Psoas muscle (tissue), 8 donors: ENCODE data around the gene NELFB. TPM values are rescaled to one million over a fixed set of nuclear protein-coding genes. Genes with fewer than 3 reads are reported as not detected.

Experiments used
- ATAC-seq, 4 donors: fragments of 200-7000 bp; cut with Tn5 transposase; one replicate each; pipeline ENCODE4 v1.9.1; 2020; ENCODE audit warnings: moderate library complexity in 3 of 4, mild to moderate bottlenecking in 2 of 4
- DNase-seq, 2 donors: peaks; one replicate each; pipeline ENCODE4 v3.0.0-alpha.2; 2020
- H3K27ac ChIP-seq: fragments of 200-600 bp; one replicate; pipeline ENCODE4 v1.8.0; 2022
- H3K27me3 ChIP-seq, 3 donors: fragments of 200-600 bp in 1 of 3; one replicate each; pipeline versions ENCODE4 v1.6.1 to v1.8.0; 2013 to 2022; ENCODE audit warnings: low read length in 2 of 3, mild to moderate bottlenecking in 2 of 3, moderate library complexity in 1 of 3; ENCODE audit not compliant: insufficient read depth in 3 of 3
- H3K36me3 ChIP-seq, 2 donors: fragments of 200-600 bp in 1 of 2; one replicate each; pipeline versions ENCODE4 v1.6.1 to v1.8.0; 2013 to 2022; ENCODE audit warnings: low read depth in 1 of 2, mild to moderate bottlenecking in 1 of 2, moderate library complexity in 1 of 2; ENCODE audit not compliant: insufficient read depth in 1 of 2
- H3K4me1 ChIP-seq: fragments of 200-600 bp; one replicate; pipeline ENCODE4 v1.8.0; 2022
- H3K4me3 ChIP-seq: fragments of 200-600 bp; one replicate; pipeline ENCODE4 v1.8.0; 2022; ENCODE audit warnings: mild to moderate bottlenecking
- H3K9me3 ChIP-seq: fragments of 200-600 bp; one replicate; pipeline ENCODE4 v1.8.0; 2022
- WGBS, 3 donors: extraction: QIAGEN DNeasy Blood & Tissue Kit; methylation state at CpG; one replicate each; pipeline versions ENCODE4 v1.1.6 to v1.1.7; 2013; 5-methylcytosine and 5-hydroxymethylcytosine counted together
- intact Hi-C, 2 donors: fragments of 100-400 bp; cut with DNase I; formaldehyde crosslinking; loops; one replicate each; pipeline versions ENCODE4 v1.11.0 to v1.14.2; 2022
- long read RNA-seq, 2 donors: library from polyadenylated mRNA; unstranded; transcript quantifications; one replicate each; pipeline ENCODE4 v2.0.0, GENCODE V29; 2021
- polyA plus RNA-seq, 3 donors: library from polyadenylated mRNA; stranded (reverse); fragments of 200-250 nt; gene quantifications; one replicate each; pipeline ENCODE4 v1.2.3, GENCODE V29; 2013
- total RNA-seq, 4 donors: library from RNA; stranded (reverse); fragmentation: NEBNext Ultra II Directional in 2 of 4; extraction: Animal tissue kit (Norgen Biotek cat#: 25700) in 2 of 4; gene quantifications; one replicate each; pipeline versions ENCODE4 v1.2.1 to v1.2.4, GENCODE V29; 2021 to 2023
- TF ChIP-seq, protein P1 (sequence below): fragments of 200-600 bp; IDR thresholded peaks from one replicate; pipeline ENCODE4 v1.8.0; 2022; ENCODE audit warnings: antibody characterized with exemption
- donor health status: healthy with polysubstance abuse.
- donor health status: DM: no; HTN: no; CAD: no; lungs with moderate emphysema.
- donor health status: Bipolar disorder and iron deficiency.
- donor health status: healthy.
- donor health status: DM: yes; HTN: yes; CAD: no.
- donor health status: DM: no; HTN: no; CAD: no.
- donor health status: DM: no; HTN: no; CAD: no.
- donor health status: DM: yes; HTN: yes; CAD: no.

The NELFB gene
- 10 to 100 TPM; 39.1 to 53.7 (median 42.8) TPM for total RNA-seq
- 10 to 100 TPM; 43.2 to 74.3 (median 58.5) TPM for polyA plus RNA-seq
- long read RNA-seq, donor 1, transcript NELFB-201 (13 exons, 2,698 nt), result major isoform, 77 of 105 reads
- long read RNA-seq, donor 1, partial matches to known transcripts, result 12 of 105 reads
- long read RNA-seq, donor 1, other reads (novel, unspliced or antisense), result 16 of 105 reads
- long read RNA-seq, donor 2, transcript NELFB-201 (13 exons, 2,698 nt), result major isoform, 119 of 157 reads
- long read RNA-seq, donor 2, partial matches to known transcripts, result 21 of 157 reads
- long read RNA-seq, donor 2, other reads (novel, unspliced or antisense), result 17 of 157 reads

GRCh38 chr9:137254624-137255447, at the start of gene NELFB:
NELFB (plus strand) TSS chr9:137255327.
- Histone ChIP-seq H3K4me1 (peaks cover 14% of the 10 kb centered on the region), H3K36me3 (peaks cover 0 to 35% of the 10 kb centered on the region in 2 donors), H3K9me3 (no peaks in the 10 kb centered on the region), H3K4me3 (peak within 1 kb of the TSS; percentile 98), H3K27me3 (no peaks in the 10 kb centered on the region), H3K27ac (peak within 1 kb of the TSS; percentile 80)
- intact Hi-C loops, result no loop called here
- DNase-seq (peak; percentile 94 to 97), ATAC-seq (peak; percentile 92 to 94 (median 92))
- WGBS, 3 donors, result 1% methylated on average over 81 to 105 of the region's 105 CpGs
- TF ChIP-seq, protein P1, sequence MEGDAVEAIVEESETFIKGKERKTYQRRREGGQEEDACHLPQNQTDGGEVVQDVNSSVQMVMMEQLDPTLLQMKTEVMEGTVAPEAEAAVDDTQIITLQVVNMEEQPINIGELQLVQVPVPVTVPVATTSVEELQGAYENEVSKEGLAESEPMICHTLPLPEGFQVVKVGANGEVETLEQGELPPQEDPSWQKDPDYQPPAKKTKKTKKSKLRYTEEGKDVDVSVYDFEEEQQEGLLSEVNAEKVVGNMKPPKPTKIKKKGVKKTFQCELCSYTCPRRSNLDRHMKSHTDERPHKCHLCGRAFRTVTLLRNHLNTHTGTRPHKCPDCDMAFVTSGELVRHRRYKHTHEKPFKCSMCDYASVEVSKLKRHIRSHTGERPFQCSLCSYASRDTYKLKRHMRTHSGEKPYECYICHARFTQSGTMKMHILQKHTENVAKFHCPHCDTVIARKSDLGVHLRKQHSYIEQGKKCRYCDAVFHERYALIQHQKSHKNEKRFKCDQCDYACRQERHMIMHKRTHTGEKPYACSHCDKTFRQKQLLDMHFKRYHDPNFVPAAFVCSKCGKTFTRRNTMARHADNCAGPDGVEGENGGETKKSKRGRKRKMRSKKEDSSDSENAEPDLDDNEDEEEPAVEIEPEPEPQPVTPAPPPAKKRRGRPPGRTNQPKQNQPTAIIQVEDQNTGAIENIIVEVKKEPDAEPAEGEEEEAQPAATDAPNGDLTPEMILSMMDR, result no peak

DNA sequence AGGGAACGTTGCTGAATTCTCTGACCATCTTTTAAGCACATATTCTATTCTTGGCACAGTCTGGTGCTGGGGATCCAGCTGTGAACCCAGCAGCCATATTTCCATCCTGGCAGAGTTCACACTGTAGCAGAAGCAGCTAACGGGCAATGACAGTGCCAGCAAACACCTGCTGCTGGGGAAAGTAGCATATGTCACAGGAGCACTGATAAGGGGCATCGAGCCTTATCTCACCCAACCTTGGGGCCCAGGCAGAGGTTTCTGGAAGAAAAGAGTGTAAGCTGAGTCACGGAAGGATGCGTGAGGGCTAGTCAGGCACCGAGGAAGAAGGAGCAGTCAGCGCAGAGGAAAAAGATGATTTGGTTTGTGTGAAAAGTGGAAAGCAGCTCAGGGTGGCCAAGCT, 48.5 kb upstream of the NELFB start:
- no peaks in the 10 kb centered on the region for H3K27me3 ChIP-seq
- intact Hi-C loops, result no loop called here
- peak overlapping the region; percentile 81 for H3K4me3 ChIP-seq
- ATAC-seq (no peak), DNase-seq (no peak)
- WGBS, 3 donors, result 71 to 78% (median 76%) methylated on average over 7 of the region's 7 CpGs
- H3K36me3 ChIP-seq, result no peaks in the 10 kb centered on the region
- TF ChIP-seq, protein P1, result no peak
- H3K9me3 ChIP-seq, result no peaks in the 10 kb centered on the region
- H3K27ac ChIP-seq, result no peak overlapping the region
- peaks cover 43% of the 10 kb centered on the region for H3K4me1 ChIP-seq

DNA sequence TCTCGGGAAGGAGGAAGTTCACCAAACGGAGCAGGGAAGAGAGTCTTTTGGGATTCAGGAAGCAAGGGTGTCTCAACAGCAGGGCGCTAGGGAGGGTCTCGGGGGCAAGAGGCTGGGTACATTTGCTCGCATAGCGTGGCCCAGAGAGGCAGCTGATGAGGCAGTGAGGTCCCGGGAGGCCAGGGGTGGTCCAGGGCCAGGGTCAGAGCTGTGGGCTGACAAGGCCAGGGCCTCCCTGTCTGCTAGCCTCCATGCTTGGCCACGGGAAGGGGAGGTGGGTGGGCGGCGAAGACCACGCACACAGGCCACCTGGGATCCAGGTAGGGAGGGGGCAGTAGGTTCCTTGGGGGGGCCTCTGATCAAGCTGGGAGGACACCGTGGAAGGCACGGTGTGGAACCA, 43.6 kb upstream of the NELFB start:
- Histone ChIP-seq H3K27me3 (no peaks in the 10 kb centered on the region), H3K27ac (no peak overlapping the region), H3K4me3 (no peak overlapping the region), H3K9me3 (no peaks in the 10 kb centered on the region), H3K4me1 (peaks cover 4% of the 10 kb centered on the region), H3K36me3 (peaks cover 0 to 12% of the 10 kb centered on the region in 2 donors)
- TF ChIP-seq, protein P1, result no peak
- intact Hi-C loops, result no loop called here
- DNase-seq (no peak), ATAC-seq (no peak)
- 71 to 83% (median 76%) methylated on average over 13 of the region's 13 CpGs for WGBS, 3 donors

GRCh38 chr9:137212520-137212919, 42.6 kb upstream of the NELFB start:
- no peaks in the 10 kb centered on the region for H3K27me3 ChIP-seq
- intact Hi-C loops, result no loop called here
- ATAC-seq, result no peak

More at GRCh38 chr9:137212520-137212919, 42.6 kb upstream of the NELFB start:
- peaks cover 0 to 12% of the 10 kb centered on the region in 2 donors for H3K36me3 ChIP-seq
- TF ChIP-seq, protein P1, result no peak
- H3K27ac ChIP-seq, result no peak overlapping the region
- no peak for DNase-seq
- 66 to 76% (median 72%) methylated on average over 20 to 21 of the region's 21 CpGs for WGBS, 3 donors
- H3K4me3 ChIP-seq, result no peak overlapping the region
- no peaks in the 10 kb centered on the region for H3K9me3 ChIP-seq
- H3K4me1 ChIP-seq, result no peaks in the 10 kb centered on the region
